Prostate gland (tissue), 2 donors: Measurements from ENCODE around the gene TXLNA. TPM values are rescaled to one million over a fixed set of nuclear protein-coding genes. Genes with fewer than 3 reads are reported as not detected.

ENCODE experiments used
- DNase-seq: peaks from one replicate; pipeline ENCODE4 v3.0.0-alpha.2; 2019; ENCODE audit warnings: low spot score
- H3K27ac ChIP-seq, 2 donors: fragments of 200-600 bp; sonication (generic); 2 replicates each; pipeline ENCODE4 v1.5.1; 2017 to 2019
- H3K27me3 ChIP-seq: fragments of 200-600 bp; sonication (generic); replicated peaks from 2 replicates; pipeline ENCODE4 v1.5.1; 2019; ENCODE audit not compliant: insufficient read depth
- H3K36me3 ChIP-seq, 2 donors: fragments of 200-600 bp; sonication (generic); 1 replicate in 1 of 2; 2 replicates in 1 of 2; pipeline versions ENCODE4 v1.5.1 to v1.8.1; 2017 to 2019
- H3K4me1 ChIP-seq: fragments of 200-600 bp; sonication (generic); replicated peaks from 2 replicates; pipeline ENCODE4 v1.5.1; 2019
- H3K4me3 ChIP-seq, 2 donors: fragments of 200-600 bp; sonication (generic); 2 replicates each; pipeline ENCODE4 v1.5.1; 2017 to 2019
- H3K9me3 ChIP-seq: fragments of 200-600 bp; sonication (generic); 2 replicates; pipeline ENCODE4 v1.5.1; 2017
- CTCF ChIP-seq, 4 experiments: fragments of 200-600 bp in 2 of 4; fragments of 450-650 bp in 2 of 4; sonication (generic) in 2 of 4; IDR thresholded peaks; 1 replicate in 3 of 4; 2 replicates in 1 of 4; pipeline ENCODE4 v1.5.1; 2016 to 2019; ENCODE audit warnings: antibody characterized with exemption in 4 of 4, mild to moderate bottlenecking in 2 of 4, moderate library complexity in 2 of 4
- POLR2A ChIP-seq: fragments of 450-650 bp; IDR thresholded peaks from one replicate; pipeline ENCODE4 v1.6.1; 2016; ENCODE audit warnings: antibody characterized with exemption, mild to moderate bottlenecking
- POLR2AphosphoS5 ChIP-seq: sonication (generic); formaldehyde crosslinking; IDR thresholded peaks from one replicate; pipeline ENCODE4 v1.6.1; 2017; ENCODE audit warnings: antibody characterized with exemption
- WGBS: methylation state at CpG from one replicate; pipeline ENCODE4 v1.1.5; 2018; 5-methylcytosine and 5-hydroxymethylcytosine counted together
- intact Hi-C: fragments of 100-400 bp; cut with DNase I; formaldehyde crosslinking; loops from one replicate; pipeline ENCODE4 v1.14.2; 2022
- total RNA-seq, 2 donors: library from RNA; depleted of rRNA; stranded (reverse); fragments of >200 nt; gene quantifications; one replicate each; pipeline ENCODE4 v1.1.0, GENCODE V29; 2016

The TXLNA gene
- total RNA-seq, 2 donors from 2014 or later, result 49.6 to 70.8 TPM

DNA sequence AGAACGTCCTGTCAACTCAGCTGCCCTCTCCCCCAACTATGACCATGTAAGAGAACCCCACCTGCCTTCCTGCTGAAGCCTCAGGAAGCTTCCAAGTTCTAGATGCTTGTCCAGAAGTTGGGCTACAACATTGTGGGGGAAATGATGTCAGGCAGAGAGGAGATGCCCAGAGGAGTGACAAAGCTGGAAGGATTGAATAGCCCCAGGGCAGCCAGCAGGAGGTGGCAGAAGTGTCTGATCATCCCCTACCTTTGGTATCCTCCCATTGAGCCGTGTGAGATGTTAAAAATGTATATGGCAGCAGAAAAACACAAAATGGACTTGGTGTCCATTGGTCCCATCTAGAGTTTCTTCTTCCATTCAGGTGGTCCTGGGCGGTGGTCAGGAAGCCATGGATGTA, 49.3 kb downstream of the TXLNA start:
- intact Hi-C loops, result loop anchor here (10.0 kb wide), 1 partner anchor 166 kb away; the partner anchor contains the start of gene BSDC1
- Histone ChIP-seq H3K27me3 (no peaks in the 10 kb centered on the region), H3K4me3 (no peak overlapping the region), H3K36me3 (peaks cover 7 to 27% of the 10 kb centered on the region in 2 donors), H3K27ac (no peak overlapping the region), H3K9me3 (no peaks in the 10 kb centered on the region), H3K4me1 (peaks cover 4% of the 10 kb centered on the region)
- TF ChIP-seq POLR2AphosphoS5 (no peak), POLR2A (no peak)
- 75% methylated on average over 3 of the region's 3 CpGs for WGBS
- no peak for DNase-seq

DNA sequence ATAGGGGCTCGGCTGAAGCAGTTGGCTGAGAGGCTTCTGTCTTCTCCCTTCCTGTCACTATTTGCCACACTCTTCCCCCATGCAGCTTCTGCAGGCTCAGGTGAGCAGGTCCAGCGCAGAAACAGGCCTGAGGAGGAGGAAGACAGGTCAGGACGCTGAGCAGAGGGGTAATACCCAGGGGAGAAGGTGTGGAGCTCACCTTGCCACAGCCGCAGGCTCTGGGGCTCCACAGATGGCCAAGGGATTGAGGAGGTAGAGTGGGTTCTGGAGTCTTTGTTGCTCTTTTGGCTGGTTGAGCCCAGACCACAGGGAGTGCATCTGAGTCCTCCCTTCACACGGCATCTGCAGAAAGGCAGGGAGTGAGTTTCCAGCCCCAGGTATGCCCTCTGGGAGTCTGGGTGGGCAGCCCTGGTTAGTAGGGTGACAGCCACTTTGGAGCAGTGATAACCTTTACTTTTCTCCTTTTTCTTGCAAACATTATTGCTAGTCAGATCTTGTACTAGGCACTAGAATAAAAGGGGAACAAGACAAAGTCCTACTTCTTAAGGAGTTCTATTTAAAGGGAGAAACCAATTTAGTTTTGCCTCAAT, 52.5 kb downstream of the TXLNA start:
- no peaks in the 10 kb centered on the region for H3K4me1 ChIP-seq
- WGBS, result 86% methylated on average over 5 of the region's 5 CpGs
- DNase-seq, result no peak
- no peak overlapping the region for H3K4me3 ChIP-seq
- no peak for TF ChIP-seq POLR2AphosphoS5
- no peak for TF ChIP-seq POLR2A
- TF ChIP-seq CTCF (IDR thresholded peaks at IDR 0.05), result no peak
- H3K27ac ChIP-seq, result no peak overlapping the region
- no peaks in the 10 kb centered on the region for H3K27me3 ChIP-seq
- intact Hi-C loops, result no loop called here
- H3K36me3 ChIP-seq, result peaks cover 3 to 16% of the 10 kb centered on the region in 2 donors
- no peaks in the 10 kb centered on the region for H3K9me3 ChIP-seq

- H3K36me3 ChIP-seq, result peaks cover 3 to 14% of the 10 kb centered on the region in 2 donors
- intact Hi-C loops, result no loop called here
- no peak overlapping the region for H3K27ac ChIP-seq
- no peaks in the 10 kb centered on the region for H3K27me3 ChIP-seq
- TF ChIP-seq CTCF (IDR thresholded peaks at IDR 0.05) (no peak), POLR2A (no peak), POLR2AphosphoS5 (no peak)
- no peaks in the 10 kb centered on the region for H3K9me3 ChIP-seq
- H3K4me3 ChIP-seq, result no peak overlapping the region
- 82% methylated on average over 8 of the region's 8 CpGs for WGBS
- no peaks in the 10 kb centered on the region for H3K4me1 ChIP-seq
- no peak for DNase-seq
Measured at GRCh38 chr1:32232558-32233304, 53.3 kb downstream of the TXLNA start.

GRCh38 chr1:32234792-32235191, 55.3 kb downstream of the TXLNA start:
- WGBS, result 78% methylated on average over 7 of the region's 7 CpGs
- Histone ChIP-seq H3K4me1 (no peaks in the 10 kb centered on the region), H3K27ac (no peak overlapping the region), H3K36me3 (peaks cover 3 to 9% of the 10 kb centered on the region in 2 donors), H3K4me3 (no peak overlapping the region), H3K27me3 (no peaks in the 10 kb centered on the region), H3K9me3 (no peaks in the 10 kb centered on the region)
- intact Hi-C loops, result no loop called here
- DNase-seq, result no peak
- TF ChIP-seq POLR2A, result no peak
- no peak for TF ChIP-seq POLR2AphosphoS5
- no peak for TF ChIP-seq CTCF (IDR thresholded peaks at IDR 0.05)

GRCh38 chr1:32239337-32239736, 59.9 kb downstream of the TXLNA start:
- intact Hi-C loops, result no loop called here
- no peak for TF ChIP-seq POLR2A
- TF ChIP-seq POLR2AphosphoS5, result no peak
- Histone ChIP-seq H3K4me1 (no peaks in the 10 kb centered on the region), H3K4me3 (no peak overlapping the region), H3K27me3 (no peaks in the 10 kb centered on the region), H3K27ac (peak overlapping the region in 1 of 2 donors; percentile 81), H3K9me3 (no peaks in the 10 kb centered on the region), H3K36me3 (no peaks in the 10 kb centered on the region)
- WGBS, result 30% methylated on average over 4 of the region's 4 CpGs
- DNase-seq, result no peak

GRCh38 chr1:32239790-32240139, 60.3 kb downstream of the TXLNA start:
- Histone ChIP-seq H3K9me3 (no peaks in the 10 kb centered on the region), H3K36me3 (no peaks in the 10 kb centered on the region), H3K4me3 (peak overlapping the region; percentile 36 to 52), H3K27ac (peak overlapping the region; percentile 76 to 81), H3K4me1 (no peaks in the 10 kb centered on the region), H3K27me3 (no peaks in the 10 kb centered on the region)
- no peak for DNase-seq
- TF ChIP-seq POLR2AphosphoS5, result no peak
- no peak for TF ChIP-seq CTCF (IDR thresholded peaks at IDR 0.05)
- intact Hi-C loops, result loop anchor here (5.0 kb wide), 2 partner anchors 57 to 113 kb away; no protein-coding TSS in a partner anchor
- 39% methylated on average over 20 of the region's 20 CpGs for WGBS
